ENCODE data around the gene PDP2.

PDP2 gene

DNA sequence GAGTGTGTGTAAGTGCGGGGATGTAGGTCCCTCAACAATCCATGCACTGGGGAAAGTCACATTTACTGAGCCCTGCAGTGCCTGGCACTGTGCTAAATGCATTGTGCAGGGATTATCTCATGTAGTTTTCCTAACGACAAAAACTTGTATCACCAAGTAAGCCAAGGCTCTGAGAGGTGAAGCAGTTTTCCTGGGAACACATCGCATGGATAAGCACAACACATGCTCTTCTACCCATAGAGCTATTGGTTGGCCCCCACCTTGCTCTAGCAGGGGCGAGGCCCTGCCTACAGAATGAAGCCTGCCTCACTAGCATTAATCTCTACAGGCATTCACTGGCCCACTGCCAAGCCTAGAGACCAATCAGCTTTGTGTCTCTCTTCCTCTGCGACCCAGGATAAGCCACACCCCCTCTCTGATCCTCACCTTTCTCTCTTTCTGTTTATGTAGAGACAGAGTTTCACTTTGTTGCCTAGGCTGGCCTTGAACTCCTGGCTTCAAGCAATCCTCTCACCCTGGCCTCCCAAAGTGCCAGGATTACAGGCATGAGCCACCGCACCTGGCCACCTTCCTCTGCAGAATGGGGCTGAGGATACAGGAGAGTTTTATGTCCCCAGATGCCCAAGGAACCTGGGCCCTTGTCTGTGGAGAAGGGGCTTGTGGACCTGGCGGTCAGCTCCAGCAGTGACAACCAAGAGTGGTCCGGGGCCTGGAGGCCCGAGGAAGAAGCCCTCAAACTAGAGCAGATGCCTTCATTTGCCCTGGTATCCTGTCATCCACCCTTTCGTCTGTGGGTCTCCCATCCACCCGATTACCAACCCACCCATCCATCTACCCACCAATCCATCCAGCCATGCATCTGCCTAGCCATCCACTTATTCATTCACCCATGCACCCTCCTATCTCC is 25.6 kb downstream of the PDP2 start:
- TF ChIP-seq CTCF (IDR thresholded peaks at IDR 0.05; ENCODE audit: insufficient read depth, low read length, poor library complexity, severe bottlenecking), result no peak
- no peaks in the 10 kb centered on the region for H3K36me3 ChIP-seq (ENCODE audit: control insufficient read depth, insufficient read depth, low read length)
- no peak for DNase-seq (ENCODE audit: extremely low read depth, insufficient read length)
- no peaks in the 10 kb centered on the region; the same call in 1 of the 2 replicates for H3K27me3 ChIP-seq (replicated peaks; ENCODE audit: control insufficient read depth, insufficient read depth, low read length)
- no peak overlapping the region for H3K4me3 ChIP-seq (replicated peaks; ENCODE audit: low read depth, low read length)

- DNase-seq (ENCODE audit: extremely low read depth, insufficient read length), result no peak
- Histone ChIP-seq H3K27me3 (replicated peaks; ENCODE audit: control insufficient read depth, insufficient read depth, low read length) (no peaks in the 10 kb centered on the region; the same call in 1 of the 2 replicates), H3K4me3 (replicated peaks; ENCODE audit: low read depth, low read length) (no peak overlapping the region), H3K36me3 (ENCODE audit: control insufficient read depth, insufficient read depth, low read length) (no peaks in the 10 kb centered on the region)
- no peak for TF ChIP-seq CTCF (IDR thresholded peaks at IDR 0.05; ENCODE audit: insufficient read depth, low read length, poor library complexity, severe bottlenecking)
Observed at GRCh38 chr16:66906916-66907836, 26.9 kb downstream of the PDP2 start.

DNA sequence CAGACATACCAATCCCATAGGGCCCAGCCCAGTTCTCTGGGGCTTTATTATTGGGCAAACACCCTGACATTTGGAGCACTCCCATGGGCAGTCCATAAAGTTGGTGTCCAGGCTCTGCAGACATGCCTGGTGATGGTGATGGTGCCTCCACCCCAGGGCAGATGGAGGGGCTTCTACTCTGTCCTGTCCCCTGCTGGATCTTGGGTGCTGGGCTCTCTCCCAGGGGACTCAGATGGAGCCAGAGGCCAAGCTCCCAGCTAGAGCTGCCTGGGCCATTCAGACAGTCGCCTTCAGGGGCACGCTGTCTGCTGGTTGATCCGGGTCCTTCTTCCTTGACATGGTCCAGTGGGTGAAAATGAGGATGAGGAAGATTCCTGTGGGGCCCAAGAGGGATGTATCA is 27.8 kb downstream of the PDP2 start:
- H3K4me3 ChIP-seq (replicated peaks; ENCODE audit: low read depth, low read length), result no peak overlapping the region
- DNase-seq (ENCODE audit: extremely low read depth, insufficient read length), result no peak
- no peaks in the 10 kb centered on the region; the same call in 1 of the 2 replicates for H3K27me3 ChIP-seq (replicated peaks; ENCODE audit: control insufficient read depth, insufficient read depth, low read length)
- H3K36me3 ChIP-seq (ENCODE audit: control insufficient read depth, insufficient read depth, low read length), result no peaks in the 10 kb centered on the region
- no peak for TF ChIP-seq CTCF (IDR thresholded peaks at IDR 0.05; ENCODE audit: insufficient read depth, low read length, poor library complexity, severe bottlenecking)

DNA sequence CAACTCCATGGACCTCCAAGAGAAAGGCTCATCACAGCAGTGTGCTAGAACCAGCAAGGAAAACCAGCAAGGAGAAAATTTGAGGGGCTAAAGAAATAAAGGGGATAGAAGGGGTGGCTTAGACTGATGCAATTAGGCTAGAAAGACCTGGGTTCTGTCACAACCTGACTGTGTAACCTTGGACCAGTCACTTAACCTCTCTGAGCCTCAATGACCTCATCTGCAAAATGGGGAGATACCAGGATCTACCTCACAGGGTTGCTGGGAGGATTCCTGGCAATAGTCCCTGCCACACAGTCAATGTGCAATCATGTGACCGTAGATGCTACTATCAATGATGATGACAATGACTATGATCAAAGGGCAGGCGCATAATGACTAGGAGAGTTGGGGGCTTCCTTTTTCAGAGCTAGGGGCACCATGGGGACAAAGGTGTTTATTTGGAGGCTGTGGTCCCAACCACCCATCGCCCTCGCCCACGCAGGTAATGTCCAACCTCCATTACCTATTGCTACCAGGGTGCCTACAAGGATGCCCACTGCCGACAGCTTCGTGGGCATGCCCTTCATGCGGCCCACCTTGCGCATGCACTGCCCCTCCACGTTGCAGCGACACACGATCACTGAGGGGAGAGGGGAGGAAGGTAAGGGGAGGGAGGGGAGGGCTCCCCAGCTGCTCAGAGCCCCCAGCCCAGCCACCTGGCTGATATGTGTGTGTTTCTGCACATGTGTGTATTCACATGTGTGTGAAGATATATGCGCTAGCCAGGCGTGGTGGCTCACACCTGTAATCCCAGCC is 28.6 kb downstream of the PDP2 start:
- Histone ChIP-seq H3K27me3 (replicated peaks; ENCODE audit: control insufficient read depth, insufficient read depth, low read length) (no peaks in the 10 kb centered on the region; the same call in 1 of the 2 replicates), H3K4me3 (replicated peaks; ENCODE audit: low read depth, low read length) (no peak overlapping the region), H3K36me3 (ENCODE audit: control insufficient read depth, insufficient read depth, low read length) (no peaks in the 10 kb centered on the region)
- TF ChIP-seq CTCF (IDR thresholded peaks at IDR 0.05; ENCODE audit: insufficient read depth, low read length, poor library complexity, severe bottlenecking), result no peak
- DNase-seq (ENCODE audit: extremely low read depth, insufficient read length), result no peak

- DNase-seq (ENCODE audit: extremely low read depth, insufficient read length), result no peak
- no peak overlapping the region for H3K4me3 ChIP-seq (replicated peaks; ENCODE audit: low read depth, low read length)
- TF ChIP-seq CTCF (IDR thresholded peaks at IDR 0.05; ENCODE audit: insufficient read depth, low read length, poor library complexity, severe bottlenecking), result no peak
- H3K36me3 ChIP-seq (ENCODE audit: control insufficient read depth, insufficient read depth, low read length), result no peaks in the 10 kb centered on the region
- no peaks in the 10 kb centered on the region; the same call in none of the 2 replicates for H3K27me3 ChIP-seq (replicated peaks; ENCODE audit: control insufficient read depth, insufficient read depth, low read length)
Observed at GRCh38 chr16:66910175-66910940, 30.0 kb downstream of the PDP2 start.

Measured in GM06990 (cell line).